WTC11 (cell line): ENCODE results near the gene TCHH. TPM values are rescaled to one million over a fixed set of nuclear protein-coding genes. Genes with fewer than 3 reads are reported as not detected.

Experiments used
- ATAC-seq: fragments of 200-7000 bp; cut with Tn5 transposase; 2 replicates; pipeline ENCODE4 v1.10.0; 2021; ENCODE audit warnings: mild to moderate bottlenecking, moderate library complexity
- CTCF ChIA-PET: fragments of 300-600 bp; sonication (Branson Sonifier 250); formaldehyde crosslinking; loops from one replicate; lab custom pipeline; 2021; ENCODE audit warnings: antibody characterized with exemption; lab: Charles Lee
- POLR2A ChIA-PET: fragments of 350-600 bp; sonication (Branson Sonifier 250); formaldehyde crosslinking; loops from one replicate; lab custom pipeline; 2021; ENCODE audit warnings: antibody characterized with exemption; lab: Charles Lee
- DNase-seq: peaks from one replicate; pipeline ENCODE4 v3.0.0; 2021; ENCODE audit warnings: low spot score
- H3K27ac Mint-ChIP-seq: 2 replicates; pipeline ENCODE4 v1.8.0; 2021; ENCODE audit warnings: mixed read lengths
- H3K27me3 Mint-ChIP-seq: 2 replicates; pipeline ENCODE4 v1.8.0; 2021; ENCODE audit warnings: low read depth, mild to moderate bottlenecking, moderate library complexity, mixed read lengths
- H3K36me3 Mint-ChIP-seq: 2 replicates; pipeline ENCODE4 v1.8.0; 2021; ENCODE audit warnings: mixed read lengths
- H3K4me1 Mint-ChIP-seq: 2 replicates; pipeline ENCODE4 v1.8.0; 2022; ENCODE audit warnings: mixed read lengths
- H3K4me3 Mint-ChIP-seq: 2 replicates; pipeline ENCODE4 v1.8.0; 2021; ENCODE audit warnings: mild to moderate bottlenecking, moderate library complexity, mixed read lengths
- H3K9me3 Mint-ChIP-seq: 2 replicates; pipeline ENCODE4 v1.8.0; 2021; ENCODE audit warnings: mixed read lengths
- ATF1 ChIP-seq: sonication (generic); formaldehyde crosslinking; IDR thresholded peaks from 2 replicates; pipeline ENCODE4 v1.8.1; 2023; ENCODE audit warnings: mild to moderate bottlenecking, moderate library complexity, missing genetic modification reagents
- CREM ChIP-seq: sonication (generic); formaldehyde crosslinking; IDR thresholded peaks from 2 replicates; pipeline ENCODE4 v1.8.1; 2022; ENCODE audit warnings: mild to moderate bottlenecking, missing genetic modification reagents, moderate library complexity
- FOXJ3 ChIP-seq: sonication (generic); formaldehyde crosslinking; IDR thresholded peaks from 2 replicates; pipeline ENCODE4 v1.9.0; 2021; ENCODE audit warnings: missing genetic modification reagents, mild to moderate bottlenecking, borderline replicate concordance
- GRHL2 ChIP-seq: fragments of 250-450 bp; sonication (Bioruptor Pico); IDR thresholded peaks from 2 replicates; pipeline ENCODE4 v1.8.0; 2022; ENCODE audit warnings: mild to moderate bottlenecking, moderate library complexity; ENCODE audit not compliant: insufficient replicate concordance, severe bottlenecking
- MXD4 ChIP-seq: fragments of 250-450 bp; sonication (Bioruptor Pico); IDR thresholded peaks from 2 replicates; pipeline ENCODE4 v1.8.0; 2021; ENCODE audit warnings: mild to moderate bottlenecking, moderate library complexity, borderline replicate concordance
- NR3C1 ChIP-seq: sonication (generic); formaldehyde crosslinking; conservative IDR thresholded peaks from 2 replicates; pipeline ENCODE4 v1.8.1; 2023; ENCODE audit warnings: low read depth, mild to moderate bottlenecking, missing genetic modification reagents
- SMAD3 ChIP-seq: sonication (generic); formaldehyde crosslinking; IDR thresholded peaks from 2 replicates; pipeline ENCODE4 v1.8.0; 2022; ENCODE audit warnings: missing genetic modification reagents, mild to moderate bottlenecking, borderline replicate concordance
- SP1 ChIP-seq: sonication (generic); formaldehyde crosslinking; conservative IDR thresholded peaks from 2 replicates; pipeline ENCODE4 v1.8.1; 2022; ENCODE audit warnings: missing genetic modification reagents
- ZNF317 ChIP-seq: sonication (generic); formaldehyde crosslinking; IDR thresholded peaks from 2 replicates; pipeline ENCODE4 v1.8.1; 2023; ENCODE audit warnings: low read depth, mild to moderate bottlenecking, moderate library complexity, missing genetic modification reagents, borderline replicate concordance
- ZNF423 ChIP-seq: fragments of 250-450 bp; sonication (Bioruptor Pico); IDR thresholded peaks from 2 replicates; pipeline ENCODE4 v2.1.2; 2022; ENCODE audit warnings: mild to moderate bottlenecking, moderate library complexity
- ZNF425 ChIP-seq: fragments of 250-450 bp; sonication (Bioruptor Pico); conservative IDR thresholded peaks from 2 replicates; pipeline ENCODE4 v1.9.0; 2021; ENCODE audit warnings: mild to moderate bottlenecking
- total RNA-seq: library from RNA; stranded (reverse); gene quantifications from 3 replicates; pipeline ENCODE4 v1.2.3, GENCODE V29; 2021
- TF ChIP-seq, protein P1 (sequence below): fragments of 250-450 bp; sonication (Bioruptor Pico); IDR thresholded peaks from 2 replicates; pipeline ENCODE4 v1.9.0; 2021; ENCODE audit warnings: mild to moderate bottlenecking
- TF ChIP-seq, protein P2 (sequence below): sonication (generic); formaldehyde crosslinking; IDR thresholded peaks from 2 replicates; pipeline ENCODE4 v1.8.1; 2023; ENCODE audit warnings: mild to moderate bottlenecking, missing genetic modification reagents
- TF ChIP-seq, protein P3 (sequence below): sonication (generic); formaldehyde crosslinking; conservative IDR thresholded peaks from 2 replicates; pipeline ENCODE4 v1.8.1; 2022; ENCODE audit warnings: mild to moderate bottlenecking, missing genetic modification reagents
- TF ChIP-seq, protein P4 (sequence below): sonication (generic); formaldehyde crosslinking; IDR thresholded peaks from 2 replicates; pipeline ENCODE4 v1.8.0; 2022; ENCODE audit warnings: mild to moderate bottlenecking, missing genetic modification reagents
- TF ChIP-seq, protein P5 (sequence below): sonication (generic); formaldehyde crosslinking; IDR thresholded peaks from 2 replicates; pipeline ENCODE4 v1.8.1; 2023; ENCODE audit warnings: mild to moderate bottlenecking, missing genetic modification reagents, moderate library complexity
- TF ChIP-seq, protein P6 (sequence below): sonication (generic); formaldehyde crosslinking; IDR thresholded peaks from 2 replicates; pipeline ENCODE4 v1.8.1; 2023; ENCODE audit warnings: mild to moderate bottlenecking, missing genetic modification reagents, borderline replicate concordance

The TCHH gene
- total RNA-seq, 1 experiment from 2014 or later: 0.04 TPM

- CTCF ChIA-PET: no interaction called here
- Mint-ChIP-seq H3K9me3 (peaks cover 60% of the 10 kb centered on the region), H3K4me3 (no peak overlapping the region), H3K4me1 (no peaks in the 10 kb centered on the region)
- DNase-seq (no peak), ATAC-seq (no peak)
- TF ChIP-seq, protein P1, sequence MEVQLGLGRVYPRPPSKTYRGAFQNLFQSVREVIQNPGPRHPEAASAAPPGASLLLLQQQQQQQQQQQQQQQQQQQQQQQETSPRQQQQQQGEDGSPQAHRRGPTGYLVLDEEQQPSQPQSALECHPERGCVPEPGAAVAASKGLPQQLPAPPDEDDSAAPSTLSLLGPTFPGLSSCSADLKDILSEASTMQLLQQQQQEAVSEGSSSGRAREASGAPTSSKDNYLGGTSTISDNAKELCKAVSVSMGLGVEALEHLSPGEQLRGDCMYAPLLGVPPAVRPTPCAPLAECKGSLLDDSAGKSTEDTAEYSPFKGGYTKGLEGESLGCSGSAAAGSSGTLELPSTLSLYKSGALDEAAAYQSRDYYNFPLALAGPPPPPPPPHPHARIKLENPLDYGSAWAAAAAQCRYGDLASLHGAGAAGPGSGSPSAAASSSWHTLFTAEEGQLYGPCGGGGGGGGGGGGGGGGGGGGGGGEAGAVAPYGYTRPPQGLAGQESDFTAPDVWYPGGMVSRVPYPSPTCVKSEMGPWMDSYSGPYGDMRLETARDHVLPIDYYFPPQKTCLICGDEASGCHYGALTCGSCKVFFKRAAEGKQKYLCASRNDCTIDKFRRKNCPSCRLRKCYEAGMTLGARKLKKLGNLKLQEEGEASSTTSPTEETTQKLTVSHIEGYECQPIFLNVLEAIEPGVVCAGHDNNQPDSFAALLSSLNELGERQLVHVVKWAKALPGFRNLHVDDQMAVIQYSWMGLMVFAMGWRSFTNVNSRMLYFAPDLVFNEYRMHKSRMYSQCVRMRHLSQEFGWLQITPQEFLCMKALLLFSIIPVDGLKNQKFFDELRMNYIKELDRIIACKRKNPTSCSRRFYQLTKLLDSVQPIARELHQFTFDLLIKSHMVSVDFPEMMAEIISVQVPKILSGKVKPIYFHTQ (CRISPR knock-in tag): no peak
- TF ChIP-seq NR3C1 (CRISPR knock-in tag) (no peak), ZNF425 (CRISPR knock-in tag) (no peak), MXD4 (CRISPR knock-in tag) (no peak), ATF1 (CRISPR knock-in tag) (no peak), GRHL2 (CRISPR knock-in tag) (no peak), ZNF423 (CRISPR knock-in tag) (no peak), SP1 (no peak), CREM (CRISPR knock-in tag) (no peak), ZNF317 (CRISPR knock-in tag) (no peak), SMAD3 (CRISPR knock-in tag) (no peak)
- TF ChIP-seq, protein P2, sequence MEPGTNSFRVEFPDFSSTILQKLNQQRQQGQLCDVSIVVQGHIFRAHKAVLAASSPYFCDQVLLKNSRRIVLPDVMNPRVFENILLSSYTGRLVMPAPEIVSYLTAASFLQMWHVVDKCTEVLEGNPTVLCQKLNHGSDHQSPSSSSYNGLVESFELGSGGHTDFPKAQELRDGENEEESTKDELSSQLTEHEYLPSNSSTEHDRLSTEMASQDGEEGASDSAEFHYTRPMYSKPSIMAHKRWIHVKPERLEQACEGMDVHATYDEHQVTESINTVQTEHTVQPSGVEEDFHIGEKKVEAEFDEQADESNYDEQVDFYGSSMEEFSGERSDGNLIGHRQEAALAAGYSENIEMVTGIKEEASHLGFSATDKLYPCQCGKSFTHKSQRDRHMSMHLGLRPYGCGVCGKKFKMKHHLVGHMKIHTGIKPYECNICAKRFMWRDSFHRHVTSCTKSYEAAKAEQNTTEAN (CRISPR knock-in tag): no peak
- TF ChIP-seq, protein P3, sequence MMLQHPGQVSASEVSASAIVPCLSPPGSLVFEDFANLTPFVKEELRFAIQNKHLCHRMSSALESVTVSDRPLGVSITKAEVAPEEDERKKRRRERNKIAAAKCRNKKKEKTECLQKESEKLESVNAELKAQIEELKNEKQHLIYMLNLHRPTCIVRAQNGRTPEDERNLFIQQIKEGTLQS: no peak
- TF ChIP-seq, protein P4, sequence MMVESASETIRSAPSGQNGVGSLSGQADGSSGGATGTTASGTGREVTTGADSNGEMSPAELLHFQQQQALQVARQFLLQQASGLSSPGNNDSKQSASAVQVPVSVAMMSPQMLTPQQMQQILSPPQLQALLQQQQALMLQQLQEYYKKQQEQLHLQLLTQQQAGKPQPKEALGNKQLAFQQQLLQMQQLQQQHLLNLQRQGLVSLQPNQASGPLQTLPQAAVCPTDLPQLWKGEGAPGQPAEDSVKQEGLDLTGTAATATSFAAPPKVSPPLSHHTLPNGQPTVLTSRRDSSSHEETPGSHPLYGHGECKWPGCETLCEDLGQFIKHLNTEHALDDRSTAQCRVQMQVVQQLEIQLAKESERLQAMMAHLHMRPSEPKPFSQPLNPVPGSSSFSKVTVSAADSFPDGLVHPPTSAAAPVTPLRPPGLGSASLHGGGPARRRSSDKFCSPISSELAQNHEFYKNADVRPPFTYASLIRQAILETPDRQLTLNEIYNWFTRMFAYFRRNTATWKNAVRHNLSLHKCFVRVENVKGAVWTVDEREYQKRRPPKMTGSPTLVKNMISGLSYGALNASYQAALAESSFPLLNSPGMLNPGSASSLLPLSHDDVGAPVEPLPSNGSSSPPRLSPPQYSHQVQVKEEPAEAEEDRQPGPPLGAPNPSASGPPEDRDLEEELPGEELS (CRISPR knock-in tag): no peak
- TF ChIP-seq, protein P5, sequence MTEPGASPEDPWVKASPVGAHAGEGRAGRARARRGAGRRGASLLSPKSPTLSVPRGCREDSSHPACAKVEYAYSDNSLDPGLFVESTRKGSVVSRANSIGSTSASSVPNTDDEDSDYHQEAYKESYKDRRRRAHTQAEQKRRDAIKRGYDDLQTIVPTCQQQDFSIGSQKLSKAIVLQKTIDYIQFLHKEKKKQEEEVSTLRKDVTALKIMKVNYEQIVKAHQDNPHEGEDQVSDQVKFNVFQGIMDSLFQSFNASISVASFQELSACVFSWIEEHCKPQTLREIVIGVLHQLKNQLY (CRISPR knock-in tag): no peak
- TF ChIP-seq, all 79 proteins: peak for 0
- H3K27ac Mint-ChIP-seq: no peak overlapping the region
- POLR2A ChIA-PET: no interaction called here
- H3K36me3 Mint-ChIP-seq: 0 out of 2 replicates have a peak, but pooled peaks cover 5% of the 10 kb centered on the region
- peaks cover 45% of the 10 kb centered on the region for H3K27me3 Mint-ChIP-seq
Measured at GRCh38 chr1:152096931-152097330, 18.3 kb downstream of the TCHH start.

DNA sequence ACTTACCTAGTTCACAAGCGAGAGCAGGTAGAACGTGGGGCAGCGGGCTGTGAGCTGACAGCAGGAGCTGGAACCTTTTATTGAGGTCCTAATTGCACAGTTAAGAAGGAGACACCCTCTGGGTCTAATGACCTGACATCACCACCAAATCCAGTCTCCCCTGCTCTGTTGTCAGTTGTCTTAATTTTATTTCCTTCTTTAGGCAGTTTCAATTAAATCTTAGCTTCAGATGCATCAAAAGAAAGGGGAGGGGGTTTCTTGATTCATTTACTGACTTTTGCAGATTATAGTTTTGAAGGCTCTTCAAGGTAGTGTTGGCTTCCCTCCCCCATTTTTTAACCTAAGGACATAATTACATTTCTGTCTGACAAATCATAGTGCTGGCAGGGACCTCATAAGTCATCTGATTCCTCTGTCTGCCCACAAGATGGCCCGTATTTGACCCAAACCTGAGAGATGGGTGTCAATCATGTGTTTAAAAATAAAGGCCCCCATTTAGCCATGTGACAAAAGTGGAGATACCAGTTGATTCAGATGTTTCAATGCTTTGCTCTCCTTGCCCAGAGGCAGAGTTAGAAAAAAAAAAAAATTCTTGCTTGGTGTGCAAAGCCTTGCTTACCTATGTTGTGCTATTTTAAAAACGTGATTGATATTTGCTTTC, 26.1 kb downstream of the TCHH start, which contains the start of gene TCHHL1:
TSS of gene TCHHL1 (minus strand) at position 51 of the 661 bp plus-strand sequence. CDS start 921 bp downstream, outside the sequence.
- ChIA-PET POLR2A (no interaction called here), CTCF (no interaction called here)
- H3K9me3 Mint-ChIP-seq: peaks cover 39% of the 10 kb centered on the region
- no peak within 1 kb of the TSS for H3K27ac Mint-ChIP-seq
- 0 out of 2 replicates have a peak, but pooled peaks cover 2% of the 10 kb centered on the region for H3K36me3 Mint-ChIP-seq
- H3K27me3 Mint-ChIP-seq: peaks cover 29% of the 10 kb centered on the region
- ATAC-seq (no peak), DNase-seq (no peak)
- no peak within 1 kb of the TSS for H3K4me3 Mint-ChIP-seq
- no peaks in the 10 kb centered on the region for H3K4me1 Mint-ChIP-seq
- TF ChIP-seq, protein P6, sequence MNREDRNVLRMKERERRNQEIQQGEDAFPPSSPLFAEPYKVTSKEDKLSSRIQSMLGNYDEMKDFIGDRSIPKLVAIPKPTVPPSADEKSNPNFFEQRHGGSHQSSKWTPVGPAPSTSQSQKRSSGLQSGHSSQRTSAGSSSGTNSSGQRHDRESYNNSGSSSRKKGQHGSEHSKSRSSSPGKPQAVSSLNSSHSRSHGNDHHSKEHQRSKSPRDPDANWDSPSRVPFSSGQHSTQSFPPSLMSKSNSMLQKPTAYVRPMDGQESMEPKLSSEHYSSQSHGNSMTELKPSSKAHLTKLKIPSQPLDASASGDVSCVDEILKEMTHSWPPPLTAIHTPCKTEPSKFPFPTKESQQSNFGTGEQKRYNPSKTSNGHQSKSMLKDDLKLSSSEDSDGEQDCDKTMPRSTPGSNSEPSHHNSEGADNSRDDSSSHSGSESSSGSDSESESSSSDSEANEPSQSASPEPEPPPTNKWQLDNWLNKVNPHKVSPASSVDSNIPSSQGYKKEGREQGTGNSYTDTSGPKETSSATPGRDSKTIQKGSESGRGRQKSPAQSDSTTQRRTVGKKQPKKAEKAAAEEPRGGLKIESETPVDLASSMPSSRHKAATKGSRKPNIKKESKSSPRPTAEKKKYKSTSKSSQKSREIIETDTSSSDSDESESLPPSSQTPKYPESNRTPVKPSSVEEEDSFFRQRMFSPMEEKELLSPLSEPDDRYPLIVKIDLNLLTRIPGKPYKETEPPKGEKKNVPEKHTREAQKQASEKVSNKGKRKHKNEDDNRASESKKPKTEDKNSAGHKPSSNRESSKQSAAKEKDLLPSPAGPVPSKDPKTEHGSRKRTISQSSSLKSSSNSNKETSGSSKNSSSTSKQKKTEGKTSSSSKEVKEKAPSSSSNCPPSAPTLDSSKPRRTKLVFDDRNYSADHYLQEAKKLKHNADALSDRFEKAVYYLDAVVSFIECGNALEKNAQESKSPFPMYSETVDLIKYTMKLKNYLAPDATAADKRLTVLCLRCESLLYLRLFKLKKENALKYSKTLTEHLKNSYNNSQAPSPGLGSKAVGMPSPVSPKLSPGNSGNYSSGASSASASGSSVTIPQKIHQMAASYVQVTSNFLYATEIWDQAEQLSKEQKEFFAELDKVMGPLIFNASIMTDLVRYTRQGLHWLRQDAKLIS (CRISPR knock-in tag): no peak
- TF ChIP-seq FOXJ3 (CRISPR knock-in tag): no peak
